Measurements from ENCODE around the gene ACTL6B. TPM values are rescaled to one million over a fixed set of nuclear protein-coding genes. Genes with fewer than 3 reads are reported as not detected.

The ACTL6B gene
- total and polyA plus RNA-seq, 9 of the 15 experiments (the other 6 are each of a cell fraction or from before 2014, with no cell fraction given): not detected

- TF ChIP-seq VEZF1 (CRISPR knock-in tag; IDR thresholded peaks at IDR 0.05) (peak; percentile 77), ASH1L (IDR thresholded peaks at IDR 0.05; ENCODE audit: borderline replicate concordance, low read depth, partially characterized antibody) (peak; percentile 87), CTCF (IDR thresholded peaks at IDR 0.05 in 2 of 3, conservative IDR thresholded peaks at IDR 0.05 in 1 of 3; ENCODE audit: insufficient read depth in 2 of 3, low read depth in 1 of 3, low read length in 3 of 3) (0 out of 6 replicates have a peak, but pooled peaks of 1 of the 3 experiments have one; percentile 4), THRB (CRISPR knock-in tag; conservative IDR thresholded peaks at IDR 0.05) (peak; percentile 42; the same call in 1 of the 2 replicates), ZNF143 (CRISPR knock-in tag; IDR thresholded peaks at IDR 0.05) (no peak), SAFB2 (IDR thresholded peaks at IDR 0.05; ENCODE audit: borderline replicate concordance, low read depth, low read length, severe bottlenecking) (no peak), KLF16 (IDR thresholded peaks at IDR 0.05) (no peak), ZNF282 (CRISPR knock-in tag; IDR thresholded peaks at IDR 0.05) (no peak), PBX2 (CRISPR knock-in tag; IDR thresholded peaks at IDR 0.05; ENCODE audit: low read depth) (no peak), PBX2 (tag; conservative IDR thresholded peaks at IDR 0.05; ENCODE audit: low read depth) (no peak), NR4A1 (CRISPR knock-in tag; IDR thresholded peaks at IDR 0.05) (no peak), NR4A1 (tag; IDR thresholded peaks at IDR 0.05) (peak; percentile 75), ZNF24 (IDR thresholded peaks at IDR 0.05) (peak; percentile 55; the same call in 1 of the 2 replicates), ZC3H8 (IDR thresholded peaks at IDR 0.05) (no peak), ZNF12 (CRISPR knock-in tag; IDR thresholded peaks at IDR 0.05) (no peak; the same call in 1 of the 2 replicates), E2F6 (IDR thresholded peaks at IDR 0.05; ENCODE audit: borderline replicate concordance in 1 of 2, extremely low read depth in 1 of 2, insufficient read depth in 1 of 2, insufficient read length in 1 of 2, low read depth in 1 of 2, low read length in 1 of 2, poor library complexity in 1 of 2, severe bottlenecking in 1 of 2) (peak; percentile 65 to 88), TEAD1 (CRISPR knock-in tag; IDR thresholded peaks at IDR 0.05) (peak; percentile 58 to 75; a peak in 2 of 4 replicates), MCM3 (IDR thresholded peaks at IDR 0.05) (0 out of 2 replicates have a peak, but pooled peaks have one; percentile 36), NFRKB (IDR thresholded peaks at IDR 0.05; ENCODE audit: low read depth) (no peak), MECOM (CRISPR knock-in tag; IDR thresholded peaks at IDR 0.05) (no peak)
These were observed 17.2 kb upstream of the ACTL6B start, which contains the start of gene GNB2 (continued) for GRCh38 chr7:100673302-100673941.

All from K562 (cell line).